Stimulated activated naive CD4-positive, alpha-beta T cell treated with Interleukin-2 at 50 U/mL for 16 hours (primary cell): Measurements from ENCODE around the gene GOSR1.
A peak's percentile ranks its signal among the peaks of the same experiment; 100 is the strongest.
"Not testable (repeated sequence)": the region's sequence is repeated elsewhere in the genome, so short reads cannot be mapped to it uniquely, and the experiment has no call there.

Experiments used
- DNase-seq: peaks from one replicate; lab custom pipeline; 2025; lab: John Stamatoyannopoulos, UW

Gene GOSR1

GRCh38 chr17:30477083-30477773, at the start of gene GOSR1:
Gene GOSR1, plus strand, starts transcription at chr17:30477408. Its CDS starts 26 bp downstream, at chr17:30477434.
- DNase-seq: peak; percentile 91

GRCh38 chr17:30427611-30428010, 49.6 kb upstream of the GOSR1 start:
- DNase-seq: no peak

- no peak for DNase-seq
Measured at GRCh38 chr17:30429155-30429554, 48.1 kb upstream of the GOSR1 start.

GRCh38 chr17:30433514-30433913, 43.7 kb upstream of the GOSR1 start:
- no peak for DNase-seq

GRCh38 chr17:30436729-30437128, 40.5 kb upstream of the GOSR1 start:
- no peak for DNase-seq

- no peak for DNase-seq
Measured at GRCh38 chr17:30443721-30444120, 33.5 kb upstream of the GOSR1 start.

GRCh38 chr17:30446640-30447039, 30.6 kb upstream of the GOSR1 start:
- DNase-seq: not testable (repeated sequence)

- DNase-seq: no peak
Measured at GRCh38 chr17:30449480-30449879, 27.7 kb upstream of the GOSR1 start.

GRCh38 chr17:30450125-30451027, 26.8 kb upstream of the GOSR1 start:
- DNase-seq: no peak

- no peak for DNase-seq
Measured at GRCh38 chr17:30454635-30455034, 22.6 kb upstream of the GOSR1 start.

GRCh38 chr17:30458371-30458770, 18.8 kb upstream of the GOSR1 start:
- no peak for DNase-seq

- DNase-seq: not testable (repeated sequence)
Measured at GRCh38 chr17:30458797-30459413, 18.3 kb upstream of the GOSR1 start.

- no peak for DNase-seq
Measured at GRCh38 chr17:30468465-30468864, 8.7 kb upstream of the GOSR1 start.

- DNase-seq: no peak
Measured at GRCh38 chr17:30472238-30472890, 4.8 kb upstream of the GOSR1 start.

- no peak for DNase-seq
Measured at GRCh38 chr17:30475206-30475605, 2.0 kb upstream of the GOSR1 start.

GRCh38 chr17:30476726-30477082, 504 bp upstream of the GOSR1 start:
- no peak for DNase-seq

GRCh38 chr17:30477774-30478115, 537 bp downstream of the GOSR1 start:
- DNase-seq: no peak

- DNase-seq: no peak
Measured at GRCh38 chr17:30482555-30482954, 5.3 kb downstream of the GOSR1 start.

GRCh38 chr17:30483159-30483558, 6.0 kb downstream of the GOSR1 start:
- DNase-seq: no peak

- no peak for DNase-seq
Measured at GRCh38 chr17:30493780-30494179, 16.6 kb downstream of the GOSR1 start.

- DNase-seq: no peak
Measured at GRCh38 chr17:30495586-30495985, 18.4 kb downstream of the GOSR1 start.

GRCh38 chr17:30503558-30503957, 26.4 kb downstream of the GOSR1 start:
- no peak for DNase-seq
